NCI-H82 (cell line): ENCODE results near the gene SBF2.
"Not testable (repeated sequence)": the region's sequence is repeated elsewhere in the genome, so short reads cannot be mapped to it uniquely, and the experiment has no call there.

ENCODE experiments used
- DNase-seq: peaks from one replicate; lab custom pipeline; 2025; lab: John Stamatoyannopoulos, UW

Gene SBF2

DNA sequence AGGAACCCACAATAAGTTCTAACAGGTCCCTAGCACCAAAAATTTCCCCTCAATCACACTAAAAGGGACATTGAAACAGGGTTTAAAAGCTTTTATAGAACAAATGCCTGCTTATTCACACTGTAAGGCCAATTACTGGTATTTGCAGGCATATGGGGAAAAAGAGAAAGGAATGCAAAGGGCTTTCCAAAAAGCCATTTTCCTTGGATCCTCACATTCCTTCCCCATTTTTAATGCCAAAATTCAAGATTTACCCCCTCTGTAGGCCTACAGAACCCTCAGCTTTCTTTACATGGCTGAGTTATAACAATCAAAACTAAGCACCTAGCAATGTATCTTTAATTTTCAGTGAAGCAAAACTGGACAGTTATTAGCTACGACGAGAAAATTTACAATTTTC lies 102.0 kb downstream of the SBF2 start:
- DNase-seq = no peak

DNA sequence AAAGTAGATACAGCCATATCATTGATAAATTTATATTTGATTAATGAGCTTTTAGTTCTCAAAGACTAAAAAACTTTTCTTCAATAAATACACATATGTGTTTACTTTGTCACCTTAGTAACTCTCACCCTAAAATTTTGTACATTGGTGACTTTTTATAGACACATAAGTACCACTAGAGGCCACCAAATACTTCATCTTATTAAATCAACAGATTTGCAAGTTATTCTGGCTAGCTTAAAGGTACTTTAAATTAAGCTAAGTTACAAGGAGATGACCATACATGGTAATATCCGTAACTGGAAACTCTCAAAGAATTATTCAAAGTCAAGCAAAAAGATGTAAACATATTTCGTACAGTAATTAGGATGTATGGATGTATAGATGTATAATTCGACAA lies 112.2 kb downstream of the SBF2 start:
- DNase-seq = no peak

DNA sequence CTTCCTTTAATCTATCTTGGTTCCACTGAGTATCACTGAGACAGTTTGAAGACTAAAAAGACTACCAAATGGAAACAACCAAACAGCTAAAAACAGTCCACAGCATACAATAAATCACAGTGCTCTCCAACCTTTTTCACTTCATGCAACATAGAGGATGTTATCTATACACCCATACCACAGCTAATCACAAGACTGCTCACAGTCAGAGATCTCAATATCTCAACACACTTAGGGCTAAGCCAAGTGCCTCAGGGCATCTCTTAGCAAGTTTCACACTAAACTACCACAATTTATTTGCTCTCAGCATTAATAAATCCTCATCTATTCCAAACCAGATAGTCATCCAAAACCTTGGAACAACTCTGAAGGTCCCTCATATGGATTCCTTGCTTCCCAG lies 129.4 kb downstream of the SBF2 start:
- no peak for DNase-seq

DNA sequence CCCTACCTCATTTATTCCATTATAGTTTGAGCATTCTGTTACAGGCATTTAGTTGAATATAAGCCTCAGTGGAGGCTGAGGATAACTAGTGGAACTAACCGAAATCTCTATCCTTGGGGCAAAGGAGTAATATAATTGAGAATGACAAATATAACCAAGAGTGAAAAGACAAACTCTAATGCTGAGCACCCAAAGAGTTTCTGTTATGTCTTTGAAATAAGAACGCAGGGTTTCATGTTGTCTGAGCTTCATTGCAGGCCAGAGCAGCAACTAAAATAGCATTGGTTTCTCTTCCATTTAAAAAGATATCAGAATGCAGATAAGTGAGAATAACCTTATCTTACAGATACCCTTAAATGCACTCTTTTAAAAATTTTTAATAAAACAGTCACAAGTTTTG lies 131.8 kb downstream of the SBF2 start:
- DNase-seq = no peak

DNA sequence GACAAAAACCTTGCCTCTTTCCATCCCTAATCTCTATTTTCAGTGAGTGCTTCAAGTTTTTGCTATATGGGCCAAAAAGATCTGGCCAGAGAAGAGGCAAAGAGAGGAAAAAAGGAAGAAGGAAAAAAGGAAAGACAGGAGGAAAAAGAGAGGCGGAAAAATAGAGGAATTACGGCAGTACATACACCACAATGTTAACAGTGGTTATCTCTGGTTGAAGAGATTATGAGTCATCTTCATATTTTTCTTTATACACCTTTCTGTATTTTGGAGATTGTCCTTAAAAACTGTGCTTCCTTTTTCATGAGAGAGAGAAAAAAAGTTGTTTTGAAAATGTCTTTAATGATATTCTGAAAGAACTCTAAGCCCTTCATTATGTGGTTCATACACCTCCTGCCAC lies 133.7 kb downstream of the SBF2 start:
- DNase-seq = no peak

DNA sequence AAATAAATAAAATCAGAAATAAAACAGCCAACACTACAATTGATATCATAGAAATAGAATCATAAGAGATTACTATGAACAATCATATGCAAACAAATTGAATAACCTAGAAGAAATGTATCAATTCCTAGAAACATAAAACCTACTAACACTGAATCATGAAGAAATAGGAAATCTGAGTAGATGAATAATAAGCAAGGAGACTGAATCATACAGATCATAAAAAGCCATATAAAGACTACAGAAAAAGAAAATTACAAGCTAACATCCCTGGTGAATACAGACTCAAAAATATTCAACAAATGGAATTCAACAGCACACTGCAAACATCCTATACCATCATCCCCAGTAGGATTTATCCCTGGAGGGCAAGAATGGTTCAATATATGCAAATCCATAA lies 135.6 kb downstream of the SBF2 start:
- no peak for DNase-seq

DNA sequence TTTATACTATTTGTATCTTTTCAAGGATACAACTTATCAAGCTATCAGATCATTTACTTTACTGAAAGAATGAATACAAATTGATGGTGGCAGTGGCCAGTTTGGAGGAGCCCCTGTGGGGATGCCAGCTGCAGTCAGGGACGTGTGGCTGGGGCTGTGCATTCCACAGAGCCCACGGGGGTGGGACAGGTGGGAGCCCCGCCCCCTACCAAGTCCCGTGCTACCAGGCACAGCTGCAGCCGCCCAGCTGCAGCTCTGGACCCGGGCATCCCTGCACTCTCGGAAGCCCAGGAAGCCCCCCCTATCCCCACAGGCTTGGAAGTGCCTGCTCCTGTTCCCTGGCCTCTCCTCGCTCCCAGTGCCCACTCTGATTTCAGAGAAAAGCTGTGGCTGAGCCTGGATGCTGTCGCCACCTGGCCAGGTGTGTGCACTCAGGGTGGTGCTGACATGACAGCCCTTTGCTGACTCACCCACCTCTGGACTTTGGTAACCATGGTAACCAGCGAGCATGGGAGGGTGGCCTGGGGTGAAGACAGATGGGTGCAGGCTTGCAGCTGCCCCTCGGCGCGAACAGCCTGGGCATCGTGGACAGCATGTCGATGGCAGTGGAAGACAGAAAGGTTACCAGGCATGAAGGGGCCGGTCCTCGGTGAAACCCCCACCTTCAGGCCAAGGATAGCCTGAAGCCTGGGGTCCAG lies 138.1 kb downstream of the SBF2 start:
- no peak for DNase-seq

DNA sequence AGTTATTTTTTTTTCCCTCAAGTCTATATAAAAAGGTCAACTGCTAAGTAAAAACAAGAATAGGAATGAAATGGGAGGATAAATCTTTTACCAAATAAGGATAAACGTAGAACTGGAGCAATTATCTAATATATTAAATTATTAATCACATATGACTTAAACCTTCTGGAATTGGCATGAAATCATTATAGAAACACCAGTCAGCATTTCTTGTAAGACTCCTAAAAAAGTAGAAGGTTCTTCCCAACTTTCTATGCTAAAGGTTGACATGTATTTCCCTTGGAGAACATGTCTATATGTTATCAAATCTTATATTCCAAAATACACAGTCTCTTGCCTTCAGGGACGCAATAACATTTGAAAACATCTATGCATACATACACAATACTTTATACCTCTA lies 143.2 kb downstream of the SBF2 start:
- no peak for DNase-seq

DNA sequence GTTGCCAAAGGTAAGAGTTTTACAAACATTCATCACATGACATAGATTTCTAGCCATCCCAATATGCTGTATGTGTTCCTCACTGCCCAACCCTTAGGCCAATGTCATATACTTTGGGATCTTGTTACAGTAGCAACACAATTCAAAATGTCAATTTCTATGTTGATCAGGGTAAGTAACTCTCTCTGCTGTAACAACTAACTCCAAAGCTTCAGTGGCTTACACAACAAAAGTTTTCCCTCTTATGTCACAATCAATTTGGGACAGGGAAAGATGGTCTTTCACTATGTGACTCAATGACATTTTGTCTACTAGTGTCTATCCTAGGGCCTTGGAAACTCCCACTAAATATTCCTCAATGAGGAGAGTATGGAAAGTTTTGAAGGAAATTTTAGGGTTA lies 144.5 kb downstream of the SBF2 start:
- DNase-seq = no peak

DNA sequence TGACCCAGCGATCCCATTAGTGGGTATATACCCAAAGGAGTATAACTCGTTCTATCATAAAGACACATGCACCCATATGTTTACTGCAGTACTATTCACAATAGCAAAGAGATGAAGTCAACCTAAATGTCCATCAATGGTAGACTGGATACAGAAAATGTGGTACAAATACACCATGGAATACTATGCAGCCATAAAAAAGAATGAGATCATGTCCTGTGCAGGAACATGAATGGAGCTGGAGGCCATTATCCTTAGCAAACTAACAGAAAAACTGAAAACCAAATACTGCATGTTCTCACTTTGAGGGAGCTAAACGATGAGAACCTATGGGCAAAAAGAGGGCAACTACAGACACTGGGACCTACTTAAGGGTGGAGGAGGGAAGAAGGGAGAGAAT lies 146.8 kb downstream of the SBF2 start:
- DNase-seq = no peak

DNA sequence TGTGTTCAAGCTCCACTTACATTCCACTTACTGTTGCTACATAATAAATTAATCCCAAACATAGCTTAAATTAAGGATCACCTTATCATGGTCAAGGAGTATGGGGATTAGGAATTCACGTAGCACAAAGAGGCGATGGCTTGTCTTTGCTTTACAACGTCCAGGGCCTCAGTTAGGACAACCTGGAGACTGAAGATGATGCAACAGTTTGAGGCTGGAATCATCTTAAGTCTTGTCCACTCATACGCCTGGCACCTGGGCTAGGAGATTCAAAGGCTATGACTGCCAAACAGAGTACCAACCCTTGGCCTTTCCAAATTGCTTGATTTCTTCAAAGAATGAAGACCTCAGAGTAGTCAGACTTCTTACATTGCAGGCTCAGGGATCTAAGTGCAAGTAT lies 149.1 kb downstream of the SBF2 start:
- no peak for DNase-seq

DNA sequence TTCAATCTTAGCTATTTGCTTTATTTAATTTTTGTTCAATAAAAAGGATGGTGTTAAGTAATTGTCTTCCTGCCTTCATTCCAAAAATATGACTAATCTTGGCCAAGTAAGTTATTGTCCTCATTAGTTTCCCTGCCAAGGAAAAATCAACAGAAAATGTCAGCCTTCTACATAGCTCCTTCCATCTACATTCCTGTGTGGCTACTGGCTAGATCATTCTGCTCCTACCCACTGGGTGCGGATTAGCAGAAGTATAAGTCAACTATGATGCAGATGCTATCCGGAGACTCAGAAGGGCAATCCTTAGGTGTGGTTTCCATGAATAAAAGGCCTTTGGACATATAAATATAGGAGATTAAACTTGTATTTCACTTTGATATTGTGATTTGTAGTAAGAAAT lies 154.4 kb downstream of the SBF2 start:
- DNase-seq = no peak

DNA sequence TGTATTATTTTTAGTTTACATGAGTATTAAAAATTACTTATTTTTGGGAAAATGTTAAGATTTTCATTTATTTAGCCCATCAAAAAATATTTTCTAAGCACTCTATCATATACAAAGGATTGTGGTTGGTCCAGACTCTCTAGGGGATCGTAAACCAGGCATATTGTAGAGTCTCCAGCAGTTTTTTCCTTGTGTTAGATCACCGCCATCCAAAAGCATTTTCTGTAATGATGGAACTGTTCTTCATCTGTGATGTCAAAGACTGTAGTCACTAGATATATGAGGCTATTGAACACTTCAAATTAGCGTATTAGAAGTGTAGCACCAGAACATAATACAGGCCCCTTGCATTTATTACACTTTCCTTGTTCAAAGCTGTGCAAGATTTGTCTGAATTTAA lies 154.9 kb downstream of the SBF2 start:
- no peak for DNase-seq

DNA sequence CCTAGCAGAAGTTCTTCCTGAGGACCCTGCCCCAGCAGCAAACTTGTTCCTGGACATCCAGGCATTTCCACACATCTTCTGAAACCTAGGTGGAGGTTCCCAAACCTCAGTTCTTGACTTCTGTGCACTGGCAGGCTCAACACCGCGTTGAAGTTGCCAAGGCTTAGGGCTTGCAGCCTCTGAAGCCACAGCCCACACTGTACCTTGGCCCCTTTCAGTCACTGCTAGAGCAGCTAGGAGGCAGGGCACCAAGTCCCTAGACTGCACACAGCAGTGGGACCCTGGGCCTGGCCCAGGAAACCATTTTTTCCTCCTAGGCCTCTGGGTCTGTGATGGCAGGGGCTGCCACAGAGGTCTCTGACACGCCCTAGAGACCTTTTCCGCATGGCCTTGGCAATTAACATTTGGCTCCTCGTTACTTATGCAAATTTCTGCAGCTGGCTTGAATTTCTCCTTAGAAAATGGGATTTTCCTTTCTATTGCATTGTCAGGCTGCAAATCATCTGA lies 159.0 kb downstream of the SBF2 start:
- no peak for DNase-seq

DNA sequence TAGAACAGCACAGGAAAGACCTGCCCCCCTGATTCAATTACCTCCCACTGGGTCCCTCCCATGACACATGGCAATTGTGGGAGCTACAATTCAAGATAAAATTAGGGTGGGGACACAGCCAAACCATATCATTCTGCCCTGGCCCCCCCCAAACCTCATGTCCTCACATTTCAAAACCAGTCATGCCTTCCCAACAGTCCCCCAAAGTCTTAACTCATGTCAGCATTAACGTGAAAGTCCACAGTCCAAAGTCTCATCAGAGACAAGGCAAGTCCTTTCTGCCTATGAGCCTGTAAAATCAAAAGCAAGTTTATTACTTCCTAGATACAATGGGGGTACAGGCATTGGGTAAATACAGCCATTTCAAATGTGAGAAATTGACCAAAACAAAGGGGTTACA lies 159.8 kb downstream of the SBF2 start:
- not testable (repeated sequence) for DNase-seq

DNA sequence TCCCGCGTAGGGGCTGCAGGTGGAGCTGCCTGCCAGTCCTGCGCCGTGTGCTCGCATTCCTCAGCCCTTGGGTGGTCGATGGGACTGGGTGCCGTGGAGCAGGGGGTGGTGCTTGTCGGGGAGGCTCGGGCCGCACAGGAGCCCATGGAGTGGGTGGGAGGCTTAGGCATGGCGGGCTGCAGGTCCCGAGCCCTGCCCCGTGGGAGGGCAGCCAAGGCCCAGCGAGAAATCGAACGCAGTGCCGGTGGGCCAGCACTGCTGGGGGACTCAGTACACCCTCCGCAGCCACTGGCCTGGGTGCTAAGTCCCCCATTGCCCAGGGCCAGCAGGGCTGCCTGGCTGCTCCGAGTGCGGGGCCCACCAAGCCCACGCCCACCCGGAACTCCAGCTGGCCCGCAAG lies 160.8 kb downstream of the SBF2 start:
- not testable (repeated sequence) for DNase-seq

DNA sequence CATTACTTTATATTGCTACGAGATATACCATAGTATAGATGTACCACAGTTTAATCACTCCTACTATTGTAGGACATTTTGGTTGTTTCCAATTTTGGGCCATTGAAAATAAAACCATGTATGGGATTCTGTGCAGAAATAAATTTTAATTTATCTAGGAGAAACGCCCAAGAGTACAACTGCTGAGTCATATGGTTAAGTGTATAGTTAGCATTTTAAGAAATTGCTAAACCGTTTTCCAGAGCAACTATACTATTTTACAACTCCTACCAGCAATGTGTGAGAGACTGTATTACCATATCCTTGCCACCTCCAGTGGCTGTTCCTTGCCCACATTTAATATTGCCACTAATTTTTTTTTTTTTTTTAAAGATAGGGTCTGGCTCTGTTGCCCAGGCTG lies 163.1 kb downstream of the SBF2 start:
- no peak for DNase-seq

DNA sequence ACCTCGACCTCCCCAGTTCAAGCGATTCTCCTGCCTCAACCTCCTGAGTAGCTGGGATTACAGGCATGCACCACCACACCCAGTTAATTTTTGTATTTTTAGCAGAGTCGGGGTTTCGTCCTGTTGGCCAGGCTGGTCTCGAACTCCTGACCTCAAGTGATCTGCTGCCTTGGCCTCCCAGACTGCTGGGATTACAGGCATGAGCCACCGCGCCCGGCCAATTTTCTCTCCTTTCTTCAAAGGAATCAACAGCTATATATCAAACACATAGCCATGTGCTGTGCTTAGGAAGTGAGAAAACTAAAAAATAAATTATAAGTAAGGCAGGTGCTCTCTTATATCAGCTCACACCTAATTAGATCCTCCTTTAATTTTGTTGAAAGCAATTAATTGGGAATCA lies 164.8 kb downstream of the SBF2 start:
- DNase-seq = not testable (repeated sequence)

DNA sequence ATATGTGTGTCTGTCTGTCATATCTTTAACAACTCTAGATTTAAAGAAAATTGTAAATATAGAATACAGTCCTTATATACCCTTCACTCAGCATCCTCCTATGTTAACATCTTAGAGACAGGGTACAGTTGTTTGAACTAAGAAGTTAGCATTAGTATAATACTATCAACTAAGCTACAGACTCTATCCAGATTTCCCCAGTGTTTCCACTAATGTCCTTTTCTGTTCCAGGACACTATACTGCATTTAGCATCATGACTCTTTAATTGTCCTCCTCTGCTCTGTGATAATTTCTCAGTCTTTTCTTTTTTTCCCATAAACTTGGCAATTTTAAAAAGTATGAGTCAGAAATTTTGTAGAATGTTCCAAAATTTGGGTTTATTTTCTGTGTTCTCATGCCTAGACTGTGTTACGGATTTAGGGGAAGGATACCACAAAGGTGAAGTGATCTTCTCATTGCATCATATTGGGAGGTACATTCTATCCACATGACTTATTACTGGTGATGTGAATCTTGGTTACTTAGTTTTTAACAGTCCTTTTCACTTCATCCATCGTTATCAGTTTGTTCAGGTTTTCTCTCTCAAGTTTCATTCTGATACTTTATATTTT lies 168.4 kb downstream of the SBF2 start:
- no peak for DNase-seq

DNA sequence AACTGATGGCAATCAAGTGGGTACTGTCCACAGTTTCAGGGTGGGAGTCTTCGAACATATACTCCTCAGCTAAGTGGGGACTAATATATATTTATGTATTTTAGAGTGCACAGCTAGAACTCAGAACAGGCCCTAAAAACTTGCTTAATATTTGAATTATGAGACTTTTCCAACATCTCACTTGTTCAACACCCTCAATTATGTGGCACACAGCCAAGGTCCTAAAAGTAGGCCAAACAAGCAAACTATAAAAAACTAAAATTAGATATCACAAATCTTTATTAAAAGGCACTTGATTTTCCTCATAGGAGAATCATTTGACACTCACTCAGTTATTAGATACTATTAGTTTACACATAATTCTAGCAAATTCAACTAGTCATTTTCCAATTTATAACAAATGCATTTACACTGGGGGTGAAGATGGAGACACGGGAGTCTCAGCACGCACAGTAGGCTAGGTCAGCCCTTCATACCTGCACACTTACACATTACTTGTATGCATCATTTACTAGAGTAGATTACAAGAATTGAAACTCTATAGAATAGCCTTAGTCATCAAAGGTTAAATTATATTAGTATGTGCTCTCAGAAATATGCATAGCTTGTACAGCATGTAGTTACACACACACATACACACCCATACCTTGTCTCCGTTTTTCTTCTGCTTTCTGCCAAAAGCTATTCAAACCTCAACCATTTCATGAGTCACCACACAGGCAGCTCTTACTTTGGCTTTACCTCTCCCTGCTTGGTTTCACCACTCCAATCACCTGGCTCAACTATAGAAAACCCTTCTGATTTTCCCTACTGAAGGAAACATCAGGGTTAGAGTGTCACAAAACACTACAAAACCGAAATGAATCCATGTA lies 171.5 kb downstream of the SBF2 start:
- no peak for DNase-seq

DNA sequence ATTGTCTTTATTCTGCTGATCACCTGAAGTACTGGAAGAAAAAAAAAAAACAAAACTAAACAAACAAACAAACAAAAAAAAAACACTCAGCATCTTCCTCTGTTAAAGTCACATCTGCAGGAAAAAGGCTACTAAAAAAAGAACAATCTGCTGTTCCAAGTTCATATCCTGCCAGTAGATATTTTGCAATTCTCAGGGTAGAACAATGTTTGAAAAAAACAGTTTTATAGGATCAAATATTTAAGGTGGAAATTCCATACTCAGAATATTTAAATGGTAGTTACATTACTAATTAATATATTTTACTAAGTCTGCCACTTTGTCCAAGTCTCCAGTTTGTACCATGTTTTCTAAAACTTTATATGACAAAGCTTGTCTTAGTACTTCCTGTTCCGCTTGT lies 175.2 kb downstream of the SBF2 start:
- DNase-seq = no peak

DNA sequence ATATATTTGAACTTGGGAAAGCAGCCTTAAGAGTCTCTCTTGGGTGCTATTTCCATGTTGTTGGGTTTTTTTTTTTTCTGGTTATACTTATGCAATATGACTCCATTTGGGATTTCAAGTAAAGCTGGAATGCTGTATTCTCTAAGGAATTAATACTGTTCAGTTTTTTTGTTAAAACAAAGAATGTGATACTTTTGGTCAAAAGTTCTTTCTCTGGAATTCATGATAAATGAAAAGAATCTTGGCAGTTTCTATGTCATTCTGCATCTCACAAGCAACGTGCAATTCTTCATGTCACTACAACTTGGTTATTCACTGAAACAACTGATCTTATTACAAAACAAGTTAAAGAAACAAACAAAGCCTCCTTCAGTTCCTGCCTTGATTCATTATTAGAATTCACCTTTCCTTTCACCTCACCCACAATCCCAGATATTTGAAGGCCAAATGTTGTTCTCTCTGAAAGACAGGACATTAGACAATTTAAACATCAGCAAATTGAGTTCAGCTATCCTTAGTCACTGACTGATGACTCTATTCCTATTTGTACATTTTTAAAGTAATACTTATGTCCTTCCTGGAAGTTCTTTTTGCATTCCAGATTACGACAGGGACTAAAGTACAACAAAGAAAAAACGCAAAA lies 176.2 kb downstream of the SBF2 start:
- DNase-seq = no peak

DNA sequence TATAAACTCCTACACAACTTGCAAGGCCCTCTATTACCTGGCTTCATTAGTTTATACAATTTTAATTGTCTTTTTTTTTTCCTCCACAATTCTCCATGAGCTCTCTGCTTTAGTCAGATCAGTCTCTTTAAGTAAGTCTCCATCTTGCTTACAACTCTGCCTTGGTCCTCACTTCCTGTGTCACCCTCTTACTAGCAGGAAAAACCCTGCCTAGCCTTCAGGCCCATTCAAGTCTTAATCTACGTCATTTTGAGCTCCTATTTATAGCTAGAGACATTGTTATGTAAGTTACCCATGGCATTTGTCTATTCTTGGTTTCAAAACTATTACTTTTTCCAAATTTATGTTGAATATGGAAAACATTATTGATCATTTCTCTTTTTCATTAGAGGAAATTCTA lies 177.4 kb downstream of the SBF2 start:
- no peak for DNase-seq
